B cell (primary cell): ENCODE measurements around the gene ARHGEF4. TPM values are rescaled to one million over a fixed set of nuclear protein-coding genes. Genes with fewer than 3 reads are reported as not detected.

Experiments used
- ATAC-seq: fragments of 200-7000 bp; cut with Tn5 transposase; one replicate; pipeline ENCODE4 v1.10.0; 2021; ENCODE audit warnings: low read depth, mild to moderate bottlenecking, moderate number of reproducible peaks, moderate library complexity
- CTCF ChIA-PET: fragments of 350-600 bp; sonication (Branson Sonifier 250); formaldehyde crosslinking; loops from one replicate; lab custom pipeline; 2021; ENCODE audit warnings: antibody characterized with exemption, inconsistent platforms; lab: Charles Lee
- POLR2A ChIA-PET: fragments of 350-600 bp; sonication (Branson Sonifier 250); formaldehyde crosslinking; loops from one replicate; lab custom pipeline; 2021; ENCODE audit warnings: antibody characterized with exemption; lab: Charles Lee
- DNase-seq: peaks from one replicate; pipeline ENCODE4 v3.0.0; 2013
- H2AFZ ChIP-seq: 2 replicates; pipeline ENCODE4 v1.6.1; 2012; ENCODE audit warnings: mild to moderate bottlenecking, low read depth, low read length; ENCODE audit not compliant: insufficient read depth, poor library complexity, severe bottlenecking
- H3K27ac ChIP-seq, 2 donors: 1 replicate in 1 of 2; 2 replicates in 1 of 2; pipeline ENCODE4 v1.5.1; 2012 to 2013; ENCODE audit warnings: low read length in 2 of 2, mild to moderate bottlenecking in 2 of 2, moderate library complexity in 1 of 2
- H3K27me3 ChIP-seq, 4 experiments: fragments of 200-600 bp in 1 of 4; sonication (generic) in 1 of 4; replicated peaks in 1 of 4; 1 replicate in 2 of 4; 2 replicates in 2 of 4; pipeline versions ENCODE4 v1.6.1 to v1.7.0; 2013 to 2016; ENCODE audit warnings: low read length in 3 of 4, mild to moderate bottlenecking in 2 of 4, mixed read lengths in 1 of 4, moderate library complexity in 1 of 4; ENCODE audit not compliant: insufficient read depth in 4 of 4, control insufficient read depth in 3 of 4; ENCODE audit errors: control extremely low read depth in 1 of 4
- H3K36me3 ChIP-seq, 2 experiments: replicated peaks in 1 of 2; 1 replicate in 1 of 2; 2 replicates in 1 of 2; pipeline versions ENCODE4 v1.6.1 to v1.7.1; 2013; ENCODE audit warnings: low read length in 1 of 2; ENCODE audit not compliant: insufficient read depth in 2 of 2, control insufficient read depth in 1 of 2; ENCODE audit errors: control extremely low read depth in 1 of 2, extremely low read depth in 1 of 2
- H3K4me1 ChIP-seq, 2 donors: fragments of 200-600 bp in 1 of 2; sonication (generic) in 1 of 2; 1 replicate in 1 of 2; 2 replicates in 1 of 2; pipeline versions ENCODE4 v1.5.1 to v1.6.1; 2013 to 2017; ENCODE audit warnings: low read length in 2 of 2; ENCODE audit not compliant: control insufficient read depth in 2 of 2, insufficient read depth in 2 of 2
- H3K4me2 ChIP-seq: replicated peaks from 2 replicates; pipeline ENCODE3; 2012; ENCODE audit warnings: mild to moderate bottlenecking, low read depth, low read length; ENCODE audit not compliant: poor library complexity, severe bottlenecking
- H3K4me3 ChIP-seq, 5 experiments: fragments of 200-600 bp in 1 of 5; sonication (generic) in 1 of 5; 1 replicate in 3 of 5; 2 replicates in 2 of 5; pipeline versions ENCODE4 v1.5.1 to v1.7.0; 2011 to 2016; ENCODE audit warnings: low read length in 4 of 5, mild to moderate bottlenecking in 4 of 5, low read depth in 2 of 5, control low read depth in 1 of 5, moderate library complexity in 1 of 5; ENCODE audit not compliant: insufficient read depth in 1 of 5; ENCODE audit errors: control extremely low read depth in 1 of 5, extremely low read depth in 1 of 5
- H3K79me2 ChIP-seq: fragments of 200-600 bp; sonication (generic); one replicate; pipeline ENCODE4 v1.6.0; 2016; ENCODE audit warnings: low read length; ENCODE audit not compliant: control insufficient read depth, insufficient read depth
- H3K9ac ChIP-seq: fragments of 200-600 bp; sonication (generic); 2 replicates; pipeline ENCODE4 v1.6.1; 2017; ENCODE audit warnings: mild to moderate bottlenecking, low read length, moderate library complexity
- H3K9me3 ChIP-seq, 3 donors: one replicate each; pipeline versions ENCODE4 v1.6.1 to v1.7.1; 2013; ENCODE audit warnings: low read length in 2 of 3; ENCODE audit not compliant: control insufficient read depth in 2 of 3, insufficient read depth in 1 of 3; ENCODE audit errors: control extremely low read depth in 1 of 3
- H4K20me1 ChIP-seq: 2 replicates; pipeline ENCODE4 v1.6.0; 2012; ENCODE audit warnings: mild to moderate bottlenecking, low read length; ENCODE audit not compliant: insufficient read depth, control insufficient read depth, poor library complexity, severe bottlenecking
- H3K27ac Mint-ChIP-seq: one replicate; pipeline ENCODE4 v1.8.0; 2021; ENCODE audit warnings: mixed read lengths
- H3K27me3 Mint-ChIP-seq: one replicate; pipeline ENCODE4 v1.8.0; 2021; ENCODE audit warnings: mixed read lengths
- H3K4me1 Mint-ChIP-seq: one replicate; pipeline ENCODE4 v1.8.0; 2021; ENCODE audit warnings: mixed read lengths
- H3K4me3 Mint-ChIP-seq: one replicate; pipeline ENCODE4 v1.8.0; 2021; ENCODE audit warnings: mixed read lengths
- H3K9me3 Mint-ChIP-seq: one replicate; pipeline ENCODE4 v1.8.0; 2022; ENCODE audit warnings: mixed read lengths; ENCODE audit not compliant: insufficient read depth
- CTCF ChIP-seq: fragments of 200-600 bp; IDR thresholded peaks from one replicate; pipeline ENCODE4 v1.8.0; 2022; ENCODE audit warnings: antibody characterized with exemption, mild to moderate bottlenecking
- EZH2 ChIP-seq: IDR thresholded peaks from 2 replicates; pipeline ENCODE4 v1.6.1; 2012; ENCODE audit warnings: borderline replicate concordance, low read depth, mild to moderate bottlenecking, moderate library complexity, low read length; ENCODE audit not compliant: insufficient read depth, poor library complexity, severe bottlenecking
- WGBS: methylation state at CpG from one replicate; pipeline ENCODE4 v1.1.5; 2013; ENCODE audit warnings: missing lambda C conversion rate; ENCODE audit not compliant: insufficient coverage; 5-methylcytosine and 5-hydroxymethylcytosine counted together
- intact Hi-C: fragments of 100-400 bp; cut with micrococcal nuclease; formaldehyde crosslinking; loops from one replicate; pipeline ENCODE4 v1.10.0; 2022
- polyA plus RNA-seq: library from polyadenylated mRNA; depleted of rRNA; stranded (reverse); fragments of >200 nt; gene quantifications from 2 replicates; pipeline ENCODE4 v1.2.3, GENCODE V29; 2012
- total RNA-seq, 2 donors: library from RNA; stranded (reverse); fragments of 120-200 nt in 1 of 2; gene quantifications; 1 replicate in 1 of 2; 2 replicates in 1 of 2; pipeline versions ENCODE4 v1.2.3 to v1.2.4, GENCODE V29; 2013 to 2022

Gene ARHGEF4
- total and polyA plus RNA-seq, 2 donors (not counting 1 experiment from before 2014, with no cell fraction given): 2.1 TPM; not detected in 1

GRCh38 chr2:131034122-131035051, 197.7 kb downstream of the ARHGEF4 start:
- TF ChIP-seq EZH2: no peak
- TF ChIP-seq CTCF: no peak
- ChIA-PET POLR2A (no interaction called here), CTCF (no interaction called here)
- peaks cover 22% of the 10 kb centered on the region for H3K27me3 Mint-ChIP-seq
- Histone ChIP-seq H3K79me2 (no peaks in the 10 kb centered on the region), H3K9me3 (no peaks in the 10 kb centered on the region), H2AFZ (no peak overlapping the region), H3K27ac (no peak overlapping the region), H3K4me3 (no peak overlapping the region), H3K27me3 (peaks cover 0 to 34% (median 2%) of the 10 kb centered on the region in 4 experiments), H3K4me2 (no peak overlapping the region), H3K36me3 (no peaks in the 10 kb centered on the region), H3K4me1 (no peaks in the 10 kb centered on the region), H3K9ac (no peak overlapping the region), H4K20me1 (no peaks in the 10 kb centered on the region)
- no peaks in the 10 kb centered on the region for H3K9me3 Mint-ChIP-seq
- peaks cover 1% of the 10 kb centered on the region for H3K4me1 Mint-ChIP-seq
- DNase-seq (no peak), ATAC-seq (no peak)
- H3K4me3 Mint-ChIP-seq: no peak overlapping the region
- intact Hi-C loops: no loop called here
- no peak overlapping the region for H3K27ac Mint-ChIP-seq
- 7% methylated on average over 60 of the region's 61 CpGs for WGBS
